Right lobe of liver (tissue), 6 donors: ENCODE measurements around the gene IGF2BP2. TPM values are rescaled to one million over a fixed set of nuclear protein-coding genes. Genes with fewer than 3 reads are reported as not detected.
"Not testable (repeated sequence)": the region's sequence is repeated elsewhere in the genome, so short reads cannot be mapped to it uniquely, and the experiment has no call there.

Source experiments
- ATAC-seq, 4 donors: fragments of 200-7000 bp; cut with Tn5 transposase; one replicate each; pipeline ENCODE4 v1.9.1; 2020; ENCODE audit warnings: mild to moderate bottlenecking in 4 of 4, moderate library complexity in 4 of 4
- DNase-seq, 3 donors: peaks; one replicate each; pipeline ENCODE4 v3.0.0-alpha.2; 2020
- H3K27ac ChIP-seq, 3 donors: fragments of 200-600 bp; one replicate each; pipeline ENCODE4 v1.8.0; 2022
- H3K27me3 ChIP-seq, 2 donors: fragments of 200-600 bp; one replicate each; pipeline ENCODE4 v1.8.0; 2022
- H3K36me3 ChIP-seq, 4 donors: fragments of 200-600 bp; sonication (generic) in 1 of 4; one replicate each; pipeline versions ENCODE4 v1.5.1 to v1.8.0; 2017 to 2022; ENCODE audit warnings: control low read depth in 1 of 4
- H3K4me1 ChIP-seq, 4 donors: fragments of 200-600 bp; sonication (generic) in 1 of 4; one replicate each; pipeline versions ENCODE4 v1.5.1 to v1.8.0; 2017 to 2022; ENCODE audit warnings: control low read depth in 1 of 4
- H3K4me3 ChIP-seq, 3 donors: fragments of 200-600 bp; one replicate each; pipeline ENCODE4 v1.8.0; 2022
- H3K9me3 ChIP-seq, 4 donors: fragments of 200-600 bp; sonication (generic) in 1 of 4; one replicate each; pipeline versions ENCODE4 v1.5.1 to v1.8.0; 2017 to 2022; ENCODE audit warnings: control low read depth in 1 of 4
- POLR2A ChIP-seq: fragments of 450-650 bp; IDR thresholded peaks from one replicate; pipeline ENCODE4 v1.6.1; 2017; ENCODE audit warnings: antibody characterized with exemption, mild to moderate bottlenecking
- WGBS: methylation state at CpG from one replicate; pipeline ENCODE4 v1.1.6; 2018; ENCODE audit warnings: low coverage, low lambda C conversion rate; ENCODE audit not compliant: insufficient coverage; ENCODE audit errors: missing lambda C conversion rate; 5-methylcytosine and 5-hydroxymethylcytosine counted together
- intact Hi-C, 2 donors: fragments of 100-400 bp; cut with DNase I; formaldehyde crosslinking; loops; one replicate each; pipeline versions ENCODE4 v1.11.2 to v1.14.1; 2022
- total RNA-seq, 6 experiments: library from RNA; depleted of rRNA in 2 of 6; stranded (reverse); fragments of >200 nt in 2 of 6; fragmentation: NEBNext Ultra II Directional in 3 of 6; extraction: Animal tissue kit (Norgen Biotek cat#: 25700) in 3 of 6; gene quantifications; one replicate each; pipeline versions ENCODE4 v1.1.0 to v1.2.4, GENCODE V29; 2016 to 2023
- TF ChIP-seq, protein P1 (sequence below), 4 donors: fragments of 200-600 bp in 3 of 4; fragments of 450-650 bp in 1 of 4; IDR thresholded peaks; one replicate each; pipeline versions ENCODE4 v1.5.1 to v1.8.0; 2016 to 2022; ENCODE audit warnings: antibody characterized with exemption in 4 of 4, mild to moderate bottlenecking in 2 of 4
- donor health status: DM: no; HTN: yes; CAD: no.
- donor health status: DM: no; HTN: no; CAD: no.
- donor health status: DM: no; HTN: no; CAD: no.
- donor health status: DM: no; HTN: yes; CAD: no.
- donor health status: DM: no; HTN: yes; CAD: no.

The IGF2BP2 gene
- total RNA-seq, 6 experiments from 2014 or later = 0.99 to 3.0 (median 1.8) TPM

DNA sequence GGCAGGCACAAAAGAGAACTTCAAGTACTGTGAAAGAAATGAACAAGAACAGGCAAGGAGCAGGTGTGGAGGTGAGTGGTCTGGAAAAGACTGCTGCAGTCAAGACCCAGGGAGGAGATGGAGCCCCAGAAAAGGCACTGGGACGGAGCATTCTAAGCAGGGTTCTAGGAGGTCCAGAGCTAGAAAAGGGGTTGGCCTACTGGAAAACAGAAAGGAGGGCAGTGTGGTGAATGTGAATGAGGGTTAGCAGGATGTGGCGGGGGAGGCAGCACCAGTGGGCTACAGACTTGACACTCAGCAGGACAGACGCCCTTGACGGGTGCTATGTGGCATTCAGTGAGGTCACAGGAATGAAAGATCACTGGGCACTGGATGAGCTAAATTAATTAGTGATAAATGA, 163.1 kb downstream of the IGF2BP2 start:
- Histone ChIP-seq H3K9me3 (no peaks in the 10 kb centered on the region), H3K4me1 (peaks cover 0 to 4% (median 2%) of the 10 kb centered on the region in 4 donors), H3K27me3 (no peaks in the 10 kb centered on the region), H3K4me3 (no peak overlapping the region), H3K27ac (no peak overlapping the region), H3K36me3 (no peaks in the 10 kb centered on the region)
- intact Hi-C loops = no loop called here
- 82% methylated on average over 4 of the region's 4 CpGs for WGBS
- TF ChIP-seq, protein P1, sequence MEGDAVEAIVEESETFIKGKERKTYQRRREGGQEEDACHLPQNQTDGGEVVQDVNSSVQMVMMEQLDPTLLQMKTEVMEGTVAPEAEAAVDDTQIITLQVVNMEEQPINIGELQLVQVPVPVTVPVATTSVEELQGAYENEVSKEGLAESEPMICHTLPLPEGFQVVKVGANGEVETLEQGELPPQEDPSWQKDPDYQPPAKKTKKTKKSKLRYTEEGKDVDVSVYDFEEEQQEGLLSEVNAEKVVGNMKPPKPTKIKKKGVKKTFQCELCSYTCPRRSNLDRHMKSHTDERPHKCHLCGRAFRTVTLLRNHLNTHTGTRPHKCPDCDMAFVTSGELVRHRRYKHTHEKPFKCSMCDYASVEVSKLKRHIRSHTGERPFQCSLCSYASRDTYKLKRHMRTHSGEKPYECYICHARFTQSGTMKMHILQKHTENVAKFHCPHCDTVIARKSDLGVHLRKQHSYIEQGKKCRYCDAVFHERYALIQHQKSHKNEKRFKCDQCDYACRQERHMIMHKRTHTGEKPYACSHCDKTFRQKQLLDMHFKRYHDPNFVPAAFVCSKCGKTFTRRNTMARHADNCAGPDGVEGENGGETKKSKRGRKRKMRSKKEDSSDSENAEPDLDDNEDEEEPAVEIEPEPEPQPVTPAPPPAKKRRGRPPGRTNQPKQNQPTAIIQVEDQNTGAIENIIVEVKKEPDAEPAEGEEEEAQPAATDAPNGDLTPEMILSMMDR (IDR thresholded peaks at IDR 0.05) = no peak
- TF ChIP-seq POLR2A = no peak
- DNase-seq = no peak
- ATAC-seq = no peak

DNA sequence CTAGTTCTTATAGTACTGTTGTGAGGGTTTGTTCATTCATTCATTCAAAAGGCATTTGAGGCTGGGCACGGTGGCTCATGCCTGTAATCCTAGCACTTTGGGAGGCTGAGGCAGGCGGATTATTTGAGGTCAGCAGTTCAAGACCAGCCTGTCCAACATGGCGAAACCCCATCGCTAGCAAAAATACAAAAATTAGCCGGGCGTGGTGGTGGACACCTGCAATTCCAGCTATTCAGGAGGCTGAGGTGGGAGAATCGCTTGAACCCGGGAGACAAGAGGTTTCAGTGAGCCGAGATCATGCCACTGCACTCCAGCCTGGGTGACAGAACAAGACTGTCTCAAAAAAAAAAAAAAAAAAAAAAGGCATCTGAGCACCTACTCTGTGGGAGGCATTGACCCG, 163.5 kb downstream of the IGF2BP2 start:
- H3K36me3 ChIP-seq, intact Hi-C loops: not testable (repeated sequence)

DNA sequence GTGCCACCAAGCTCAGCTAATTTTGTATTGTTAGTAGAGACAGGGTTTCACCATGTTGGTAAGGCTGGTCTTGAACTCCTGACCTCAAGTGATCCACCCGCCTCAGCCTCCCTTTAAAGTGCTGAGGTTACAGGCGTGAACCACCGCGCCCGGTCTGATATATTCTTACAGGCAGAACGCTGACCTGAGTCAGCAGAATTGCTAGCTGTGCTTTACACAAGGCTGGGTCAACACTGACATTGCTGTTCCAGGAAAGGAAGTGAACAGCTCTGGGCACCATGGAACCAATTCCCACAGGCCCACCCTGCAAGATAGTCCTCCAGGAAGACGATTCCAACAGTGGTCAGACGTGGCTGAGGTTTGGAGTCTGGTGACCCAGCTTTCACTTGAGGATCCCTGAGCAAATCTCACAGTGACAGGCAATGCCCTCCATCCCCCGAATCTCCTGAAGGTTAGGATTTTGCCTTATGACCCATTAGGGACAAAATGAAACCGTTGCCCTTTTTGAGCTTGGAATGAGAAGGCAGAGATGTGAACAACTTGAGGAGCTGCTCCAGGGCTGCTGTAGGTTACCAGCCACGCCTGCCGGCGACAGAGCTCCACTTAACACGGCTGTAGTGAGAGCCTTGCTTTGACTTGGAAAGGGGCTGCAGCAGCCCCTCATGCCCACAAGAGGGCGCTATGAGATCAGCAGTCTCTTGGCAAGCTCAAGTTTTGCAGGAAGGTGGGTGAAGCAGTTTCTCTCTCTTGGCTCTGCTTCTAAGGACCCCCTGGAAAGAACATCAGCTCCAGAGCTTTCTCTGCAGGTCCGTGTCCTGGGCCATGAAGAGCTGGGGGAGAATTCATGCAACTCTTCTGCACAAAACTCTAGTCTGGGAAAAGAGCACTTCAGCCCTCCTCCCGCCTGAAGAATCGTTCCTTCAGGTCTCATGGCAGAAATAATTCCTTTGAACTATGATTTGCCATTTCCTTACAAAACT, 164.6 kb downstream of the IGF2BP2 start:
- intact Hi-C loops = no loop called here
- ATAC-seq = peak; percentile 92 to 97 (median 92)
- TF ChIP-seq, protein P1 (IDR thresholded peaks at IDR 0.05) = peak; percentile 87 to 99 (median 98)
- no peak for TF ChIP-seq POLR2A
- Histone ChIP-seq H3K36me3 (no peaks in the 10 kb centered on the region), H3K4me3 (peak overlapping the region in 1 of 3 donors; percentile 16), H3K27ac (no peak overlapping the region), H3K4me1 (peaks cover 0 to 4% (median 2%) of the 10 kb centered on the region in 4 donors), H3K9me3 (no peaks in the 10 kb centered on the region), H3K27me3 (no peaks in the 10 kb centered on the region)
- peak; percentile 73 to 76 (median 74) for DNase-seq
- 26% methylated on average over 10 of the region's 18 CpGs for WGBS

More for the DNA sequence above, 163.5 kb downstream of the IGF2BP2 start:
- not testable (repeated sequence) for H3K4me1 ChIP-seq, ATAC-seq, H3K4me3 ChIP-seq, H3K9me3 ChIP-seq, H3K27me3 ChIP-seq, H3K27ac ChIP-seq, DNase-seq
- 80% methylated on average over 9 of the region's 10 CpGs for WGBS

DNA sequence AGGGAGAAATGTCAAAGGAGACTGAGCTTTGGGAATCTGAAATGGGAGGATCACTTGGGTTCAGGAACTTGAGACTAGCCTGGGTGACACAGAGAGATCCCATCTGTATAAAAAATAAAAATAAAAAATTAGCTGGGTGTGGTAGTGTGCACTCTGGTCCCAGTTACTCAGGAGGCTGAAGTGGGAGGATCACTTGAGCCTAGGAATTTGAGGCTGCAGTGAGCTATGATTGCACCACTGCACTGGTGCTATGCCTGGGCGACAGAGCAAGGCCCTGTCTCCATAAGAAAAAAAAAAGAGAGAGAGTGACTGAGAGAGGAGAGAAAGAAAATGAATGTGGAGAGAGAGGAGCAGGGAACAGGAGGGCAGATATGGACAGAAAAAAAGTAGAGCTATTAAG, 165.9 kb downstream of the IGF2BP2 start:
- TF ChIP-seq, protein P1 (IDR thresholded peaks at IDR 0.05) = no peak
- no peak for TF ChIP-seq POLR2A
- 67% methylated on average over 1 of the region's 1 CpG for WGBS
- intact Hi-C loops = no loop called here
- Histone ChIP-seq H3K4me3 (no peak overlapping the region), H3K9me3 (no peaks in the 10 kb centered on the region), H3K27me3 (no peaks in the 10 kb centered on the region), H3K36me3 (no peaks in the 10 kb centered on the region), H3K27ac (no peak overlapping the region), H3K4me1 (peaks cover 0 to 4% (median 2%) of the 10 kb centered on the region in 4 donors)
- ATAC-seq = no peak
- DNase-seq = no peak

DNA sequence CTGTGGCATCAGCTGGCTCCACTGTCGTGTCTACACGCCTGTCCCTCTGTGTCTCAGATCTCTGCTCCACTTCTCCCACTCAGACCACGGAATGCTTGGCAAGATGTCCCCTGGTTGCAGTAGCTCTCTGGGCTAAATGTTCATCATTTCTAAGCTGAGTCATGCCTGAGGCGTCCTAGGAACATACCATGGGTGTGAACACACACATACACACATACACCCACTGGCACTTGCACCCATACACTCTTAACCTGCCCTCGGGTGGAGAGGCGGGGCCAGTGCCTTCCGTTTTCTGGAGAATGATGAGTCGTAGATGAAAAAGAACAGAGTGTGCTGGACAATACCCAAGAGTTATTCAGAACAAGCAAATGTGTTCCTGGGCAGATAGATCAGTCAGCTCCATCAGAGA, 166.3 kb downstream of the IGF2BP2 start:
- intact Hi-C loops = no loop called here
- 32% methylated on average over 5 of the region's 8 CpGs for WGBS
- Histone ChIP-seq H3K4me3 (no peak overlapping the region), H3K9me3 (no peaks in the 10 kb centered on the region), H3K27me3 (no peaks in the 10 kb centered on the region), H3K4me1 (peaks cover 0 to 4% (median 2%) of the 10 kb centered on the region in 4 donors), H3K36me3 (no peaks in the 10 kb centered on the region), H3K27ac (no peak overlapping the region)
- TF ChIP-seq POLR2A = no peak
- TF ChIP-seq, protein P1 (IDR thresholded peaks at IDR 0.05) = no peak
- ATAC-seq (peak in 1 of 4 donors; percentile 16), DNase-seq (no peak)
